DMS 273 (cell line): ENCODE measurements around the gene ABTB2.
"Not testable (repeated sequence)": the region's sequence is repeated elsewhere in the genome, so short reads cannot be mapped to it uniquely, and the experiment has no call there.

Source experiments
- DNase-seq: peaks from one replicate; lab custom pipeline; 2025; ENCODE audit not compliant: unreplicated experiment; lab: John Stamatoyannopoulos, UW

Gene ABTB2

GRCh38 chr11:34194576-34195335, 163.1 kb downstream of the ABTB2 start:
- DNase-seq: no peak

- peak; percentile 92 for DNase-seq
Measured at GRCh38 chr11:34192481-34193401, 165.1 kb downstream of the ABTB2 start.

GRCh38 chr11:34191578-34191977, 166.2 kb downstream of the ABTB2 start:
- no peak for DNase-seq

- DNase-seq: no peak
Measured at GRCh38 chr11:34190192-34191139, 167.3 kb downstream of the ABTB2 start.

GRCh38 chr11:34189191-34189590, 168.6 kb downstream of the ABTB2 start:
- DNase-seq: no peak

GRCh38 chr11:34188181-34188580, 169.6 kb downstream of the ABTB2 start:
- no peak for DNase-seq

GRCh38 chr11:34185926-34186841, 171.6 kb downstream of the ABTB2 start:
- peak; percentile 72 for DNase-seq

GRCh38 chr11:34184505-34185015, 173.2 kb downstream of the ABTB2 start:
- peak; percentile 31 for DNase-seq

- DNase-seq: no peak
Measured at GRCh38 chr11:34183848-34184391, 173.9 kb downstream of the ABTB2 start.

GRCh38 chr11:34182921-34183685, 174.7 kb downstream of the ABTB2 start:
- no peak for DNase-seq

GRCh38 chr11:34182425-34182824, 175.4 kb downstream of the ABTB2 start:
- DNase-seq: no peak

- DNase-seq: no peak
Measured at GRCh38 chr11:34181856-34182405, 175.9 kb downstream of the ABTB2 start.

GRCh38 chr11:34181251-34181650, 176.6 kb downstream of the ABTB2 start:
- peak; percentile 9 for DNase-seq

- not testable (repeated sequence) for DNase-seq
Measured at GRCh38 chr11:34180814-34181165, 177.0 kb downstream of the ABTB2 start.

- DNase-seq: peak; percentile 19
Measured at GRCh38 chr11:34180040-34180813, 177.6 kb downstream of the ABTB2 start.

- DNase-seq: no peak
Measured at GRCh38 chr11:34179026-34179675, 178.7 kb downstream of the ABTB2 start.

GRCh38 chr11:34178209-34178821, 179.5 kb downstream of the ABTB2 start:
- no peak for DNase-seq
